ENCODE data around the gene SLC2A5.
"Not testable (repeated sequence)": the region's sequence is repeated elsewhere in the genome, so short reads cannot be mapped to it uniquely, and the experiment has no call there.

Gene SLC2A5, protein sequence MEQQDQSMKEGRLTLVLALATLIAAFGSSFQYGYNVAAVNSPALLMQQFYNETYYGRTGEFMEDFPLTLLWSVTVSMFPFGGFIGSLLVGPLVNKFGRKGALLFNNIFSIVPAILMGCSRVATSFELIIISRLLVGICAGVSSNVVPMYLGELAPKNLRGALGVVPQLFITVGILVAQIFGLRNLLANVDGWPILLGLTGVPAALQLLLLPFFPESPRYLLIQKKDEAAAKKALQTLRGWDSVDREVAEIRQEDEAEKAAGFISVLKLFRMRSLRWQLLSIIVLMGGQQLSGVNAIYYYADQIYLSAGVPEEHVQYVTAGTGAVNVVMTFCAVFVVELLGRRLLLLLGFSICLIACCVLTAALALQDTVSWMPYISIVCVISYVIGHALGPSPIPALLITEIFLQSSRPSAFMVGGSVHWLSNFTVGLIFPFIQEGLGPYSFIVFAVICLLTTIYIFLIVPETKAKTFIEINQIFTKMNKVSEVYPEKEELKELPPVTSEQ
- 0 to 0.91 (median 0.09) reads per million in 4 experiments for total RNA-seq

DNA sequence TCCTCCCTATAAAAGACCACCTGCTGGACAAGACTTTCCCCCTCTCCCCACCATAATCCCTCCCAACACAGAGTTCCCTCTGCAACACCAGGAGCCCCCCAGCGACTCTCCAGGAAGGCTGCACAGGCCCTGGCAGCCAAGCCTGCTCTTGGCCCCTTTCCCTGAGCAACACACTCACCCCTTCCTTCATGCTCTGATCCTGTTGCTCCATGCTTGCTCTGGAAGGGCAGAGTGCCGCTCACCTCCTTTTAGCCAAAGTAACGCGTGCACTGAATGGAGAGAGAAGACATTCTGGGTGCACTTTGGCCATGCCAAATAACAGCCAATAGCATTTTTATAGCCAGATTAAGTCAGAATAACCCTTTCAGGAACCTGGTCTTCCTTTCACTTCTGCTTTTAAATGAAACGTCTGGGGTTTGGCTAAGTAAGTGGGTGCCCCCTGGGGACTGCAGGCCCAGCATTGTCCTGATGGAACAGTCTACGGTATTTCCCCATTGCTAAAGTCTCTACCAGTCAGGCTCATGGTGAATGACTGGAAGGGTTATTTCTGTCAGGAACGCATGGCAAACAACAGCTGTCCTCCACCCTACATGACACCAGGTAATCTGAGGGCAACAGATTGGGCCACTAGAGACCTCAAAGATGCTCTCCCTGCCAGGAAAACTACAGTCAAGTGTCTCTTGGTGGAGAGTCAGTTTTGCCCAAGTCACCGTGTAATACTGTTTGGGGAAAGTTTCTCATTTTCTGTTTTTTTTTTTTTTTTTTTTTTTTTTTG, at the start of gene SLC2A5:
Gene SLC2A5, minus strand, starts transcription at position 310 of the 775 bp plus-strand sequence. Its CDS starts 99 bp downstream, at position 211.
- DNase-seq, result no peak

DNA sequence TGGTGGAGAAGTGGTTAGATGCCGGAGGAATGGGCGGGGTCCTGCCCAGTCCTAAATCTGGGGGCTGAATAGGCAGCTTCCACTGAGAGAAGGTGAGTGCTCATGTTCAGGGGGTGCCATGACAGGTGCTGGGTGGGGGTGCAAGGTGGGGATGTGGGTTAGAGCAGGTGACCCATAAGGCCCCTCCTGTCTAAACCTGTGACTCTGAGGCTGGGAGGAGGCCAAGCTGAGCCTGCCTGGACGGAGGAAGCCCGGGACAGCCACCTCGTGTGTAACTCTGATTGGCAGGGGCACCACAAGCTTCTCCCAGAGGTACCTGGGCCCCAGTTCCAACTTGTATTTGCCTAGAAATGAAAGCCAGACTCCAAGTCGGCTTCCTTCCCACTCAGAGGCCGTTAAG, 48.8 kb upstream of the SLC2A5 start:
- DNase-seq, result no peak

DNA sequence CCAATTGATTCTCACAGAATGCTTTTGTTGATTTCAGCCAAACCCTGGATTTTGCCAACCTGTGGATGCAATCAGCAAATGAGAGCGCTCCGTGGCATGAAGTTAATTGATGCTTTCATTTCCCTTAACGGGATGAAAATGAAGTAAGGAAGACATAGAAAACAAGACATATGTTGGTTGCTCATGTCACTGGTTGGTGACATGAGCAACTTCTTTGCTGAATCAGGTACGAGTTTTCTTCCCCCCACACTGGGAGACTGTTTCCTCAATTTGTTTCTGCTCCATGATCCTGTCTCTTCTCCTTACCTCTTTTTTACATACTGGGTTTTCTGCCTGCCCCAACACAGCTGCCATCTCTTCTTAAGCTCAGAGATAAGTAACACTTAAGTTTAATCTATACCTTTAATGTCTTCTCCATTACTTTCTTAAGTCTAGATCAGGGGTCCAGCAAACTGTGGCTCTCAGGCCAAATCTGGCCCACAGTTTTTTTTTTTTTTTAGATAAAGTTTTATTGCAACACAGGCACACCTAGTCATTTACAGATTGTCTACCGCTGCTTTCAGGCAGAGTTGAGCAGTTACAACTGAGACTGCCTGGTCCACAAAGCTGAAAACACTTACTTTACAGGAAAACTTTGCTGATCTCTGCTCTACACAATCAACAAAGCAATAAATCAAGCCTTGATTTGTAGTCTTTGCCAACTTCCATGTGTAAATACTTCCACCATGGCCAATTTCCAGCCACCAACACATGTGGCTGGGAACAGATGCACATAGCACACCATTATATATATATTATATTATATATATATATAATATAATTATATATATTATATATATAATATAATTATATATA, 46.1 kb upstream of the SLC2A5 start:
- no peak for DNase-seq

DNA sequence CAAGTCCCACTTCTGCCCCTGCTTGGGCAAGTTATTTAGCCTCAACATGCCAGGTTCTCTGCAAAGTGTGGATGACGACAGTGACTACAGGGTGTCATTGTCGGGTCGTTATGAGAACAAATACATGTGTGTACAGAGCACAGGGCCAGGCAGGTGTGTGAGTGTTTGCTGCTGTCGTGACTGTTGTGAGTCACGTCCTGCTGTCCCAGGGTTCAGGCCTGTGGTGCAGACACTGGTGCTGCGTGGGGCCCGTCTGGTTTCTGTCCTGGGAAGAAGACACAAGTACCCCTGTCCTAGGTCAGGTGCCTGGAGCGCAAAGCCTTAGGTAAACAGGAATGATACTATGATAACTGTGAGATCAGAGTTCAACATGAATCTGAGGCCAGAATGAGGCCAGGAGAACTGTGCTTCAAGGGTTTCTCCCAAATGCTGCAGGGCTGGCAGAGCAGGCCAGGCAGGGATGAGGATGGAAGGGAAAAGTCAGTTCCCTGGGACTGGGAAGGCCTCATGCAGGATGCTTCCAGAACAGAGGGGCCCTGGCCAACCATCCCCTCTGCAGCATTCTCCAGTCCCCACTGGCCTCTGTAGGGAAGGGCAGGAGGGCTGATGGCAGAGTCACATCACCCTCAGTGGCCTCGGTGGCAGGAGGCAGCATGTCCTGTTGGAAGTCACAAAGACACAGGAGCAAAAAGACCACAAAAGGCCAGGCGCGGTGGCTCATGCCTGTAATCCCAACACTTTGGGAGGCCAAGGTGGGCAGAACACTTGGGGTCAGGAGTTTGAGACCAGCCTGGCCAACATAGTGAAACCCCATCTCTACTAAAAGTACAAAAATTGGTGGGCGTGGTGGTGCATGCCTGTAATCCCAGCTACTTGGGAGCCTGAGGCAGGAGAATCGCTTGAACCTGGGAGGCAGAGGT, 43.8 kb upstream of the SLC2A5 start:
- DNase-seq, result no peak

DNA sequence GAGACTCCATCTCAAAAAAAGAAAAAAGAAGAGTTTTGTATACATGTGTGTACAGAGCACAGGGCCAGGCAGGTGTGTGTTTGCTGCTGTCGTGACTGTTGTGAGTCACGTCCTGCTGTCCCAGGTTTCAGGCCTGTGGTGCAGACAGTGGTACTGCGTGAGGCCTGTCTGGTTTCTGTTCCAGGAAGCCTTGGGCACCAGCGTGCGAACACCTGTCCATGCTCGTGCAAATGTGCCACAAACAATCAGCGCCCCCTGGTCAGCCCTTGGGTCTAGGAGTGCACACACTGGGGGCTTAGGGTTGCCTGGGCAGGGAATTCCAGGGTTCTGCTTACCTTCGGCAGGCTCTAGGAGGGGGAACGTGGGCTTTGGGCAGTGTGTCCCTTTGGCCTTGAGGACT, 42.5 kb upstream of the SLC2A5 start:
- no peak for DNase-seq

DNA sequence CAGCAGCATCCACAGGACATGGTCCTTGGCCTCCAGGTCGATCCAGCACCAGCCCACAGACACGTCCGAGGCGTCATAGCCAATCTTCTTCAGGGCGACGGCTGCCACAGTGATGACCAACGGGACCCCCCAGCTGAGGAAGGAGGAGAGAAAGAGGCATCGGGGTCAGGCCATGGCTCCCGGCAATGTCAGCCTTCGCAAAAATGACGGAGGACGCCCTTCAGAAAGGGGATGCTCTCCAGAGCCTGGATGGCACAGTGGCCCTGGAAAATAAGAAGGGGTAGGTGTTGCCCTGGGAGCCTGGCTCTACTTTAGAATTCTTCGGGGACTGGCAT, 41.9 kb upstream of the SLC2A5 start:
- no peak for DNase-seq

DNA sequence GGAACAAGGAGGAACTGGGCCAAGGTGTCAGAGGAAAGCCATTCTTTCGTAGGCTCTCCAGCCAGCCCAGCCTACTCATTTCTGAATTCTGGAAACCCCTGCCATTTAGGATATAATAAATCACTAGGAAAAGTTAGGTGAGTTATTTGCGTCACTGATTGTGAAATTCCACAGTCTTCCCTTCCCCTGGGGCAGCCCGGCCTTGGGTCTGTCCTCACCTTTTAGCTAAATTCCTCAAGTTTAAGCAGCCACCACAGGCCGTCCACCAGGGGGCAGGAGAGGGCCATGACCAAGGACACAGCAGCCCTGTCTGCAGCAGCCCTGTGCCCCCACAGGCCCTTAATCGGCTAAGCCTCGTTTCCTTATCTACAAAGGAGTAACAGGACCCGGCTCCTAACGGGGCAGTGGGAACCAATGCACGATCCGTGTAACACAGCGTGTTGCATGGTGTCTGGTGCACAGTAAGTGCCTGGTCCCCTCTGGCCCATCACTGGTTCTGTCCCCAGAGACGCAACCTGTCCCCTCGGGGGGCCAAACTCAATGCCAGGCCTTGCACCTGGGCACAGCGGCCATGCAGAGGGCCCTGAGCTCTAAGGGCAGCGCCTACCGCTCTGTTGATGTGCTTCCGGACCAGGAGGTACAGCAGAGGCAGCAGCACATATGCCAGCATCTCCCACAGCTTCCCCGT, 41.4 kb upstream of the SLC2A5 start:
- DNase-seq, result peak; percentile 79

DNA sequence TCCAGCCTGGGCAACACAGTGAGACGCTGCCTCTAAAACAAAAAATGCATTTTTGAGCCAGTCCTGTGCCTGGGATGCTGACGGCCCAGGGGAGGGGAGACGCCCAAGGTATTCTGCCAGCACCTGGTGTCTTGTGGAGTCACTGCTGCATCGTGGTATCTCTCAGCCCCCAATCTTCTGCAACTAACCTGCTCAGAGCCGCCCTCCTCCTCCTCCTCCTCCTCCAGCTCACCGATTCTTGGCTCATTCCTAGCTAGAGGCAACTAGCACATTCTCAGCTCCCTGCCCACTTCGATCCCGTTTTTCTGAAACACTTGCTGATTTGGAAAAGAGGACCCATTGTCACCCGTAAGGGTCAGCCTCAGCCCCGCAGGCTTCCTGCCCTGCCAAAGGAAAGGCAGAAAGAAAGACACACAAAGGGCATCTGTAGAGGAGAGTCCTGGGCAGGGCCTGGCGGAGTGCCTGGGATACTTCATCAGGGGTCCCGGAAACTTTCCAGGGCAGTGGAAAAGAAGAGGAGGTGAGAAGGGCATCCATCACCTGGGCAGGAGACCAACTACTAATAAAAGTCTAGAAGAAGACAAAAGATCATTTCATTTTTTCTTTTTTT, 38.7 kb upstream of the SLC2A5 start:
- DNase-seq, result no peak

DNA sequence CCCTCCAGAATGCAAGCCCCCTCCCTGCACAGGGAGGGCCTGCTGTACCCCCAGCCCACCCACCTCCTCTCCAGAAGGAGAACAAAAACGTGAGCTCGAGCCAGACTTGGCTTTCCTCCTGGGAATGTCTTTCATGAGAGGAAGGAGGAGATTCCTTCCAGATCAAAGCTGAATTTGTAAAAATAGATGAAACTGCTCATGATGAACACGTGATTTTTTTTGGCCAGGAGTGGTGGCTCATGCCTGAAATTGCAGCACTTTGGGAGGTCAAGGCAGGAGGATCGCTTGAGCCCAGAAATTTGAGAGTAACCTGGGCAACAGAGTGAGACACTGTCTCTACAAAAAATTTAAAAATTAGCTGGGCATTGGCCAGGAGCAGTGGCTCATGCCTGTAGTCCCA, 37.7 kb upstream of the SLC2A5 start:
- DNase-seq, result no peak

DNA sequence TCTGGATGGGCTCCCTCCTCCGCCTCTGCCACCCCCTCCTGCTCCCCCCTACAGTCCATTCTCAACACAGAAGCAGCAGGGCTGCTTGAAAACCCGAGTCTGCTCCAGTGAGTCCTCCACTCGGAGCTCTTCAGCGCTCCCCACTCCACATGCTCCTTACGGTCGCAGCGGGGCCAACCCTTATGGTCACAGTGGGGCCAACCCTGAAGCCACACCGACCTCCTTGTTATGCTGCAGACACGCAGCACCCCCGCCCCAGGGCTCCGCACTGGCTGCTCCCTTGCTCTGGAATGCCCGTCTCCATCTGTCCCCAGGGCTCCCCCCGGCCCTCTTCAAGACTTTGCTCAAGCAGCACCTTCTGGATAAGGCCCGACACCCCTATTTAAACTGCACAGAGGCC, 36.9 kb upstream of the SLC2A5 start:
- DNase-seq, result no peak

DNA sequence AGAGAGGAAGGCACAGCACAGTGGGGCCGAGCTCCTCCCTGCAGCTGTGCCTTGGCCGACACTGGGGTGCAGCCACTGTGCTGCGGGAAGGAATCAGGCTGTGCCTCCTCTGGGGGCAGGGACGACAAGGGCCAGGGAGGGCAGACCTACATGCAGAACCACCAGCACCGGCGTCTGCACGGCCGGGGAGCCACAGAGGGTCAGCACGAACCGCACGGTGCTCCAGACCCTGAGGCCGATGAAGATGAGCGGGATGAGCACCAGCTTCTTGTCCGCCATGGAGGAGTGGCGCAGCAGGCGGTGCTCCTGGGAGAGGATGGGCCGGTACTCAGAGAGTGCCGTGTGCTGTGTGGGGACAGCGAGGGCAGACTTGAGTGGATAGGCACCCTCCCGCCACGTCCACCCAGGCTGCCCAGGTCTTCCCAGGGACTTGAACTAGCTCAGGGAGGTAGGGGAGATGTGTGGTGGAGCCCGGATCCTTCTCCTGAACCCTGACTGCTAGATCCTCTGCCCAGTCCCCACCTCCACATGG, 36.0 kb upstream of the SLC2A5 start:
- no peak for DNase-seq

DNA sequence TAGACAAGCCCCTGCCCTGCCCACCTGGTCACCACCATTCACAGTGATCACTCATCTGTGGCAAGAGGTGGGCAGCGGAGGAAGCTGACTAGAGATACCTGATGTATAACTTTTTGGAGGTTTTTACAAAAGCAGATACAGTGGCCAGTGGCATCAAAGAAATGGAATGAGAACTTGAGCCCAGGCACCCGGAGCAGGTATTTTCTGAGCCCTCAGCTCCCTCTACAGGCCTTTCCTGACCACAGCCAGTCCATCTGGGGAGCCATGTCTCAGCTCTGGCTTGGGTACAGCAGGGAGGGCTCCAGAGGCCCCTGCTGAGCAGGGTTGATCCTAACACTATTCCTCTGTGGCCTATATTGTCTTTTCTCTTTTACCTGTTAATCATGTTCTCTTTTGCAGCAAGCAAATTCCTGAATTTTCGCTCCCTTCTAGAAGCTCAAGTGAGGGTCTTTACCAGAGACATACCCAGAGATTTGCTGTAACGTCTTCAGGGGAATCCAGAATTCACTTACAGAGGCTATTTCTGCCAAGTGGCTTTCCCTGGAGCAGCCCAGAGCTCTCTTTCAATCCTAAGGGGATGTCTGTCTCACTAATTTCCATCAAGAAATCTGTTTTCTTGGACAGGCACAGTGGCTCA, 32.2 kb upstream of the SLC2A5 start:
- DNase-seq, result no peak

DNA sequence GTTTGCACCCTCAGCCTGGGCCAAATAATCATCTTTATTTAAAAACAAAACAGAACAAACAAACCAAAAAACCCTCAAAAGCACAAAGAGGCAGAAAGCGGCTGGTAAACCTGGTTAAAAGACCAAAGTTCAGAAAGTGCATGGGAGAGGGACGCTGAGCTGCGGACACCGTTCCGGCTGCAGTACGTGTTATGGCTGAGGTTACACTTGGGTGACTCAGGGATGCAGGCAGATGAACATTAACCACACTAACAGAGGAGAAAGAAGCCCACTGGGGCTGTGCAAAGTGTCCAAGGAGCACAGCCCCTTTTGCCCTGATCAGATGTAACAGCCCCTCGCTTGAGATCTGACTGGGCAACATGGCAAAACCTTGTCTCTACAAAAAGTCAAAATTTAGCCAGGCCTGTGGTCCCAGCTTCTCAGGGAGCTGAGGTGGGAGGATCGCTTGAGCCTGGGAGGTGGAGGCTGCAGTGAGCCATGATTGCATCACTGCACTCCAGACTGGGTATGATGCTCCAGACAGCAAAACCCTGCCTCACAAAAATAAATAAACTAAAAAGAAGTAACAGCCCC, 31.1 kb upstream of the SLC2A5 start:
- no peak for DNase-seq

DNA sequence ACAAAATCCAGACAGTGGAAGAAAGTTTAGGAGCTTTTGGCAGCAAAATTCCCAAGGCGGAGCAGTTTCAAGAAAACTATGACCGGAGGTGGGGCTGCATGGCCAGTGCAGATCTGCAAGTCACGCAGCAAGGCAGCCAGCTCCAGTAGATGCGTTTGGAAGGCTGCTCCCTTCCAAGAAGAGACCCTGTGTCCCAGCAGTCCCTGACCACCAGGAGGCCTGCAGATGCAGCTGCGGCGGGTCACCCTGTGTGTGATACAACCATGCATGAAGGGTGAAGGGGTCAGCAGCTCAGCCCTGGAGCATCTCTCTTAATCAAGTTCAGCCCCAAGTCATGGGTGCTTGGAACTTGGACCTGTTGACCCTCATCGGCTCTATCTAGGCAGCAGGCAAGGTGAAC, 30.1 kb upstream of the SLC2A5 start:
- DNase-seq, result no peak

DNA sequence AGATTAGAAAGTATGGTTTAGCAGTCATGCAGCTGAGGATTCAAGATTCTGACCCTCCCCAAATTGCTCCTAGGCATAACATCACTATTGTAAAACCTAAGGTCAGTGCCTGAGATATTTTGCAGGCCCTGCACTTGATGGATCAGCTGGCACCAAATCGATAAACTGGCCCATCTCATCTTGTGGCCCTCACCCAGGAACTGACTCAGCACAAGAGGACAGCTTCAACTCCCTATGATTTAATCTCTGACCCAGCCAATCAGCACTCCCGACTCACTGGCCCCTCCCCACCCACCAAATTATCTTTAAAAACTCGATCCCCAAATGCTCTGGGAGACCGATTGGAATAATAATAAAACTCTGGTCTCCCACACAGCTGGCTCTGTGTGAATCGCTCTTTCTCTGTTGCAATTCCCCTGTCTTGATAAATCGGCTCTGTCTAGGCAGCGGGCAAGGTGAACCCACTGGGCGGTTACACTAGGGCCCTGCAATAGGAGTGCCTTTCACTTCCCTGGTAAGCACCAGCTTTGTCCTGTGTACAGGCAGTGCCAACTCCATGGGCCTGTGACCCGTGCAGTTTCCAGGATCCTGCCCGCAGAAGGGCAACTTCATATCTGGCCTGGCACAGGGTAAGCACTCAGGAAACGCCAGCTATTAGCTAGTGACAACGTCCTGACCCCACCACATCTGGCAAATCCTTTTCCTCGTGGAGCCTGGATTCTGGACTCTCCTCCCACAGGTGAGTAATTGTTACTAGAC, 28.7 kb upstream of the SLC2A5 start:
- no peak for DNase-seq

DNA sequence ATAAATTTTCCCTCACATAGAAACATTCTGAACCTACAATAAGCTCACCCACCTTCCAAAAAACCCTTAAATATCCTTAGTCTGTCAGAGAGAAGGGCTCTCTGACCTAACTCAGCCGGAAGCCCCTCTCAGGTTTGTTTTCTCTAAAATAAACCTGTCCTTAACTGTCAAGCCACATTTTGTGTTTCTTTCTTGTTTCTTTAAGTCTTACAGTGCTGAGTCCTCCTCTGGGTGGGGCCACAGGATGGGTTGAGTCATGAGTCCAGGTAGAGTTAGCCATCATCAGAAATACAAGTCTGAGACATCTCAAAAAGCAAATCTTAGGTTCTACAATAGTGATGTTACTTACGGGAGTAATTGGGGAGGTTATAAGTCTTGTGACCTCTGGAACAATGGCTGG, 26.4 kb upstream of the SLC2A5 start:
- DNase-seq, result no peak

DNA sequence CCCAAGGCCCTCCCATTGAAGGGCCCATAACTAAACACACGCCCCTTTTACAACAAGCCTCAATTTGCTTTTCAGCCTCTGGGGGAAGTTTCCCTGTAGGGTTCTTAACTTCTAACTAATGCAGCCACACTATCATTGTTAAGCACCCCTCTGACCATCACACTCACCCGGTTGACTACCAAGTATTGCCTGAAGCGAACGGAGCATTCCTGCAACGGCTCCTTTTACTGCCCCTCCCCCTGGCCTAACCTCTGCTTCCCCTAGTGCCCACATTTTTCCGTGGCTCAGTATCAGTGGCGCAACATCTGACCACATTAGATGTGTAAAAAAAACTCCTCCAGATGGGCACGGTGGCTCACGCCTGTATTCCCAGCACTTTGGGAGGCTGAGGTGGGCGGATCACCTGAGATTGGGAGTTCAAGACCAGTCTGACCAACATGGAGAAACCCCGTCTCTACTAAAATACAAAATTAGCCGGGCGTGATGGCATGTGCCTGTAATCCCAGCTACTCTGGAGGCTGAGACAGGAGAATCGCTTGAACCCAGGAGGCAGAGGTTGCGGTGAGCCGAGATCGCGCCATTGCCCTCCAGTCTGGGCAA, 24.7 kb upstream of the SLC2A5 start:
- not testable (repeated sequence) for DNase-seq

DNA sequence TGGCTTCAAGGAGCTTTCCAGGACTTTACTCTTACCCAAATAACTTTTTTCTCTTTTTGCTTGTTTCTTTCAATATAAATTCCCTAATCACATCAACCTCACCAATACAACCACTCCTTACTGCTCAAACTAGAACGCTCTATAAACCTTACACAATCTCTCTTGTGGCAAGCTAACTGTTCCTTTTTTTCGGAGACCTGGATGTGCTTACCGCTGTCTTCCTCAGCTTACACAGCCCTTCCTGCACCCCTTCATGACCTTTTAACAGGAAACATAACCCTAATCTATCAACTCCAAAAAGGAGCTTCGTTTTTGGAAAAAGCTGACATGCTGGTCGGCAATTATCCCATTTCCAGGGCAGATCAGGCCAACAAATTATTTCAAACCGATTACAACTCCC, 24.1 kb upstream of the SLC2A5 start:
- no peak for DNase-seq

DNA sequence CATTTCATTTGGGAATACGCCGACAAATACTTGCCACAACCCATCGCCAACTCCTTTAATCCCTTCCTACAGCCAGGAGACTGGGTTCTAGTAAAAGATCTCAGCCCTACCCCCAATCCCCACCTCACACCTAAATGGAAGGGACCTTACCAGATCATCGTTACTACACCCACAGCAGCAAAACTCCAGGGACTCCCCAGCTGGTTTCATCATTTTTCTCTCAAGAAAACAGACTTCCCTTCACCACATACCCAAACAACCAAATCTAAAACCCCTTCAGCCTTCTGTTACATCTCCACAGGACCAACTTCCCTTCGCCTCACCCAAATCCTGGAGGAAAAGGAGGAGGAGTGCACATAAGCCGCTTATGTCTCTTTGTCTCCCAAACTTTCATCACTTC, 23.7 kb upstream of the SLC2A5 start:
- no peak for DNase-seq

Data from effector CD8-positive, alpha-beta T cell (primary cell).